GM21390 (cell line): Measurements from ENCODE around the gene NKX6-2.
"Not testable (repeated sequence)": the region's sequence is repeated elsewhere in the genome, so short reads cannot be mapped to it uniquely, and the experiment has no call there.

Source experiments
- ATAC-seq: cut with Tn5 transposase; IDR thresholded peaks from one replicate; pipeline ENCODE4 v1.9.1; 2021; ENCODE audit not compliant: unreplicated experiment

The NKX6-2 gene

GRCh38 chr10:132799865-132800264 is 13.9 kb upstream of the NKX6-2 start:
- no peak for ATAC-seq

DNA sequence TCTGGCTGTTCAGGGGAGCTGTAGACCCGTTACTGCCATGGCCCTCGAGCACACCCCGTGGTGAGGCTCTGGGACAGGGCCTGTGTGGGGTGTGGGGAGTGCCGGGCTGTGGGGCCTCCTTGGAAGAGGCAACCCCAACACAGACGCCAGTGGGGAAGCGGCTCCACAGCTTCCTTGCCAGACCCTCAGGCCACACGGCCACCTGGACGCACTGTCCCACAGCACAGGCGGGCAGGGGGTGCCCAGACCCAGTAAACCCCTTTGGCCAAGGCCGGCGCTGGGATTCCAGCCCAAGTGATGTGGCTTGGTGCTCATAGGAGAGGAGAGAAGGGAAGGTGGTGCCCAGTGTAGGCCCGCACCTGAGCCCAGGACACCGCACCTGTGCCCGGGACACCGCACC is 12.9 kb upstream of the NKX6-2 start:
- ATAC-seq: no peak

DNA sequence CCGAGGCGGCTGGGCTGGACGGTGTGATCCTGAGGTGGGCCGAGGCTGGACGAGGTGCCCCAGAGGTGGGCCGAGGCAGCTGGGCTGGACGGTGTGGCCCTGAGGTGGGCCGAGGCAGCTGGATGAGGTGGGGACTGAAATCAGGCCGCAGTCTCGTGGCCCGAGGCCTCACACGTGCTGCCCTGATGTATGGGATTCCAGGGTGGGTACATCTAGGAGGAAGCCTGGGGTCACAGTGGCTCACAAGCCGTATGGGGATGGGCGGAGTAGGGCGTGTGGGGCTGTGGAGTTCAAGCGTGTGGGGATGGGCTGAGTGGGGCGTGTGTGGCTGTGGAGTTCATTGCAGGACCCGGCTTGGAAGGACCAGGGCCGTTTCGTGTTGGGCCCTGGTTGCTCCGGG is 12.5 kb upstream of the NKX6-2 start:
- ATAC-seq: no peak

DNA sequence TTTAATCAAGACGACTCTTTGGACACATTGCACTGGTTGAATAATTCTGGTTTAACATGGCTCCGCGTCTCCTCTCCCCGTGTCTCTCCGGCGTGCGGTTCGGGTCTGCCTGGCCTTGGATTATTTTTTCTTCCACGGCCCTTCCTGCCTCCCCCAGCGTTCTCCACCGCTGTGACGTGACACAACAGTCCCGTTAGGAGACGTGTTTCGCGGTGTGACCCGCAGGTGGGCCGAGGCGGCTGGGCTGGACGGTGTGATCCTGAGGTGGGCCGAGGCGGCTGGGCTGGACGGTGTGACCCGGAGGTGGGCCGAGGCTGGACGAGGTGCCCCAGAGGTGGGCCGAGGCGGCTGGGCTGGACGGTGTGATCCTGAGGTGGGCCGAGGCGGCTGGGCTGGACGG is 12.0 kb upstream of the NKX6-2 start:
- ATAC-seq: not testable (repeated sequence)

GRCh38 chr10:132796846-132797245 is 10.9 kb upstream of the NKX6-2 start:
- no peak for ATAC-seq

DNA sequence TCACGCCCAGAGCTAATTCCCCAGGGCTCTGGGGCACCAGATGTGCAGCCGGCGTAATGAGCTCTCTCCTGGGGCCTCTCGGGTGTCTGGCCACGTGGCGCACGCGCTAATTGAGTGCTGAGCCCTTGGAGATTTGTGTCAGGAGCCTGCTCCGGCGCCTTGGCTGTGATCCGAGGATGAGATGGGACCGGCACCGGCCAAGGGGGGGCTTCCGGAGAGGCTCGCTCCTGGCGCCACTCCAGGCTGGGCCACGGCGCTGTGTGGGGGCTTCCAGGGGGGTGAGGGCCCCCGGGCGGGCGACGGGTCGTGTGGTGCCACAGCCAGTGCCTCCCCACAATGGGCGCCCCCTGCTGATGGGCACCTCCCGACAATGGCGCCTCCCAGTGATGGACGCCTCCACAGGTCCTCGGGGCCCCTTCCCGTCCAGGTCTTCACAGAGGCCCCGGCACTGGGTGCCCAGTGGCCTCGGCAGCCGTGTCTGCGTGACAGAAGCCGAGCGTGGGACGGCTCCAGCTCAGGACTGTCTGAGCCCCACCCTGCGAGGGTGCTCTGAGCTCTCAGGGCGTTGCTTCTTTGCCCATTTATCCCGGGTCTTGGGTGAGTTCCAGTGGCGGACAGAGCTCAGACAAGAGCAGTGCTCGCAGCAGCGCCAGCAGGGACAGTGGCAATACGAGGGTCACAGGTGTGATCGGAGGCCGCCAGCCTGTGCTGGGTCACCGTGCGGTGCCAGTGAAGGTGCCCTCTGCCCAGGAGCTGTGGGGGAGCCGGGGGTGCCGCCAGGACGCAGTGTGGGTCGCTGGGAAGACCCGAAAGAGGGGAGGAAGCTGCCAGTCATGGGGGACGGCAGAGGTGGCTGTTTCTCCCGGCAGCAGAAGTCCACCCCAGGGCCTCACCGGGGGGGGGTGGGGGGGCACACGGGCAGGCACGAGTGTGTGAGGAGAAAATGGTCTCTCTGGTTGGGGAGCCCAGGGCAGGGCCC is 8.2 kb upstream of the NKX6-2 start:
- ATAC-seq: no peak

GRCh38 chr10:132793213-132793612 is 7.3 kb upstream of the NKX6-2 start:
- no peak for ATAC-seq

- ATAC-seq: no peak
Observed at GRCh38 chr10:132792796-132793195, 6.8 kb upstream of the NKX6-2 start.

- not testable (repeated sequence) for ATAC-seq
Observed at GRCh38 chr10:132792099-132792498, 6.2 kb upstream of the NKX6-2 start.

DNA sequence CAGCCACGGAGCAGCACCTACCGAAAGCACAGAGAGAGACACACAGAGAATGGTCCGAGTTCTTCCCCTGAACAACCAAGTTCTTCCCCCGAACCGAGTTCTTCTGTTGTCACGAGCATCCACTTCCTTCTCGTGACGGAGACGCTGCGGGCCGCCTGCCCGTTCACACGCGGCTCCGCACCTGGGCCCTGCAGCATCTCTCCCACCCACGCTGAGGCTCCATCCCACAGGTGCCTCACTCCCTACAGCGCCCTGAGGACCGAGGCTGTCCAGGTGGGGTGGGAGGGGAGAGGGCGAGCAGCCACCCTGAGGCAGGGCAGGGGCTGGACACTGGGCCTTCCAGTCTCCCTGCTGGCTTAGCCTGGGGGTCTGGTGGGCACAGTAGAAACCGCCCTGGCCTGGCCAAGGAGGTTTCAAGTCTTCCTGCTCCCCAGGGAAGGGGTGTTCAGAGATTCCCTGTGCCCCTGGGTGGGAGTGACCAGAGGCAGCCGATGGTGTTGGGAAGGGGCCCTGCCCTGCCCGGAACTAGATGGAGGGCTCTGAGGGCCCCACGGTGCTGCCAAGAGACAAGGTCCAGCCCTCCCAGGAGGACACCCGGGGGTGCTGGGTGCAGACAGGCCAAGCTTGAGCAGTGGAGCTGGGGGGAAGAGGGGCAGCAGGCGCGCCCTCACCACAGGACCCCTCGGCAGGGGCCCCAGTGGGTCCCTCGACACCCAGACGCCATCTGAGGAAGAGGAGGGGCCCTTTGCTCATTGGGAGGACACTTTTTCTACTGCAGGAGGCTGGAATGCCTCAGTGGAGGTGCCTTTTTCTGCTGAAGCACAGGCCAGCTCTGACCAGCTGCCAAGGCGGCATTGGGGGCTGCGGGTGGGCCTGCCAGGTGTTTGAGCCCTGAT is 5.2 kb upstream of the NKX6-2 start:
- no peak for ATAC-seq

DNA sequence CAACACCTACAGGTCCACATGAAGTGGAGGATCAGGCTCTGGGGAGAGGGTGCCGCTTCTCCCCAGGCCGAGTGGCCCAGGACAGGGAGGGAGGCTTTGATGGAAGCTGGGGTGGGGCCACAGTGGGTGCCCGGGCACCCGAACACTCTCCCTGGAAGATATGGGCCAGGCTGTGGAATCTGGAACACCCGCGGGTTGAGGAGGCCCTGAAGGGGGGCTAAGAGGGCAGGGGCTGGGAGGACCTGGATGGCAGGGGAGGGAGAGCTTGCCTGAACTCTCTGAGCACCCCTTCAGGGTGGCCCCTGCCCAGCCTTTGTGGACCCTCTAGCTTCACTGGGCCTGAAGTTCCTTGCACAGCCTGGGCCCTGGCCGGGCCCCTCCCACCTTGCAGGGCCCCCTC is 4.5 kb upstream of the NKX6-2 start:
- no peak for ATAC-seq

GRCh38 chr10:132789659-132790148 is 3.8 kb upstream of the NKX6-2 start:
- no peak for ATAC-seq

DNA sequence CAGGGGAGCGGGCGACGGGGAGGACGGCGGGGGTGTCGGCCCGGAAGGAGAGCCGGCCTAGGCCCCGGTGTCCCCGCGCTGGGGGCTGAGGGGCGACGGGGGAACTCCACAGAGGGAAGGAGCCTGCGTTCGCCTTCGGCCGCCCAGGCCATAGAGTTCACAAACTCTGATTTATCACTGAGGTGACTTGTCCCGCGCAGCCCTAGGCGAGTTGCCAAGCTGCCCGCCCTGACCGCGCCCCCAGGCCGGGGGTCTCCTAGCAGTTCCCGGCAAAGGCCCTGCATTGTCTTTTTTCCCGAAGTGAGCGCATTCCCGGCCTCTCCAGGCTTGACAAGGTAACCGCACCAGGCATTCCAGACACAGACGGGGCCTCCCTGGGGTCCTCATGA is 2.9 kb upstream of the NKX6-2 start:
- no peak for ATAC-seq

DNA sequence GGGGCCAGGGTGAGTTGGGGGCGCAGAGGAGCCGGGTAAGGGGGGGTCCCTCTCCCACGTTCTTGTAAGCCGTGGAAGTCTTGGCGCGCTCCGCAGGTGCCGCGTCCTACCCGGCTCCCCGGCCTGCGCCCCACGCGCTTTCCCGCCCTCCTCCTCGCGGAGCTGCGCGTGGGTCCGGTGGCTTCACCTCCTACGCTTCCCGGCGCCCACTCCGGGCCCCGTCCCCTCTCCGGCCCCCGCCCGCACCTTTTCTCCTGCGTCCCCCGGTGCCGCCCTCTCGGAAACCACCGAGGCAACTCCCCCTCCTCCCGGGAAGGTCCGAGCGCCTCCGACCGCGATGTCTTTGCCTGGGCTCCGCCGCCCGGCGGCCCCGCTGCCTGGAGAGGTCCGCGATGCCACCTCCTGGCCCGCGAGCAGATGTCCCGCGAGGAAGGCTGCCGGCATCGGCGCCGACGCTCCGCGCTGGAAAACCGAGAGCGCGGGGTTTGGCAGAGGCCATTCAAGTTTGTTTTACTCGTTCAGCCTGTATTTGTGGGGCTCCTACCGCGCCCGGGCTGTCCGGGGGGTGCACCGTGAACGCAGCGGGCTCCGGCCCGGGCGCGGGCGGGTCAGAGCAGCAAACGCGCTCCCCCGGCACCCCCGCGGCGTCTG is 2.4 kb upstream of the NKX6-2 start:
- ATAC-seq: no peak

DNA sequence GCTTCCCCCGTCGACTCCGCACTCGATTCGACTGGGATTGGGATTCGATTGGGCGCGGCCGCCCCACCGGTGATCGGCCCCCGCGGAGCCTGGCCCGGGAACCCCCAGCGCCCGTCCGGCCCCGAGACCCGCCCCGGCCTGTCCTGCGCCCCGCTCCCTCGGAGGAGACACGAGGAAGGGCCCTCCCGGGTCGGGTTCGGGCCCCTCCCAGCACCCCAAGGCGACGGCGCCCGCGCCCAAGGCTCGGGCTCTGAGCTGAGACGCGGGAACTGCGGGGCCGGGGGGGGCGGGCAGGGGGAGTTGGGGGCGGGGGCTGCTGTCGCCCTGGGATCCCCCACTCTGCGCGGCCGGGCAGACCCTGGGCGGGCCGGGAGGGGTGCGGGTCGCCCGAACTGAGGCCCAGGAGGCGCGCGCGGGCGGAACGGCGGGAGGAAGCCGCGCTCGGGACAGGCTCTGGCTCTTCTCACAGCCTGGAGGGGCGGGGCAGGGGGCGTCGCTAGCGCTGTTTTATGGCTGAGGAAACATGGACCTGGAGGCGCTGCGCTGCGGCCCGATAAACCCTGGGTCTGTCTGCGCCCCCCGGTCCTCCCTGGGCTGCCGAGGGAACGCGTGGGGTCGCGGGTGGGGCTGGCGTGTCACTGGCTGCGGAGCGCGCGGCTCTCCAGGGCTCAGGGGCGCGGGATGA is 1.7 kb upstream of the NKX6-2 start:
- no peak for ATAC-seq

GRCh38 chr10:132786884-132787494 is 1.0 kb upstream of the NKX6-2 start:
- no peak for ATAC-seq

GRCh38 chr10:132786476-132786883 is 533 bp upstream of the NKX6-2 start:
- no peak for ATAC-seq

GRCh38 chr10:132784866-132785722 is 853 bp downstream of the NKX6-2 start:
- ATAC-seq: no peak
